Kasumi-1 (cell line): ENCODE results near the gene C19orf85.

Experiments
- DNase-seq, 2 experiments: peaks; one replicate each; lab custom pipeline; 2025; lab: John Stamatoyannopoulos, UW

C19orf85 gene

DNA sequence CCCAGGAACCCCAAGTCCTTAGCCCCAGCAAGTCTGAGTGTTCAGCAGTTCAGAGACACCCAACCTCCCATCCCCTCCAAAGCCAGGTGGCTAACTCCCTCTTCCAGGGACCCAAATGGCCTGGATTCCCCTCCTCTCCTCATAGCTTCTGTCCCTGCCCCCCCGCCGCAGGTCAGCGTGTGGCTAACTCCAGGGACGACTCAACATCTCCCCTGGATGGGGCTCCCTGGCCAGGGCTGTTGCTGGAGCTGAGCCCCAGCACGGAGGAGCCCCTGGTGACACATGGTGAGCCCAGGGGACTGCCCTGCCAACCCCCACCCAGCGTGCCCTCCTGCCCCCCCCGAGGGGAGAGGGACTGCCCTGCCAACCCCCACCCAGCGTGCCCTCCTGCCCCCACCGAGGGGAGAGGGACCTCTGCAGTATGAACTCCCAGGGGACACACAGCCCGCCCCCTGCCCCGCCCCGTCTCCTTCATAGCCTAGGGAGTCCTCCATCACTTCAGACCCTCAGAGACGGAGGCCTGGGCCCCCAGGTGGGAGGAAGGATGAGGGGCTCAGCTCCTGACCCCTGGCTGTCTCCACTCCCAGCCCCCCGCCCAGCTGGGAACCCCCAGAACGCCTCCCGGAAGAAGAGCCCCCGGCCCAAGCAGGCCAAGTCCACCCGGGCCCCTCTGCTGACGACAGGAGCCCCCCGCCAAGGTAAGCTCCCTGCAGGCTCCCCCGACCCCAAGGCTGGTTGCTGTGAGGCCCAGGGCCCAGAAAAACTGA is 25.3 kb upstream of the C19orf85 start:
- DNase-seq, result no peak

DNA sequence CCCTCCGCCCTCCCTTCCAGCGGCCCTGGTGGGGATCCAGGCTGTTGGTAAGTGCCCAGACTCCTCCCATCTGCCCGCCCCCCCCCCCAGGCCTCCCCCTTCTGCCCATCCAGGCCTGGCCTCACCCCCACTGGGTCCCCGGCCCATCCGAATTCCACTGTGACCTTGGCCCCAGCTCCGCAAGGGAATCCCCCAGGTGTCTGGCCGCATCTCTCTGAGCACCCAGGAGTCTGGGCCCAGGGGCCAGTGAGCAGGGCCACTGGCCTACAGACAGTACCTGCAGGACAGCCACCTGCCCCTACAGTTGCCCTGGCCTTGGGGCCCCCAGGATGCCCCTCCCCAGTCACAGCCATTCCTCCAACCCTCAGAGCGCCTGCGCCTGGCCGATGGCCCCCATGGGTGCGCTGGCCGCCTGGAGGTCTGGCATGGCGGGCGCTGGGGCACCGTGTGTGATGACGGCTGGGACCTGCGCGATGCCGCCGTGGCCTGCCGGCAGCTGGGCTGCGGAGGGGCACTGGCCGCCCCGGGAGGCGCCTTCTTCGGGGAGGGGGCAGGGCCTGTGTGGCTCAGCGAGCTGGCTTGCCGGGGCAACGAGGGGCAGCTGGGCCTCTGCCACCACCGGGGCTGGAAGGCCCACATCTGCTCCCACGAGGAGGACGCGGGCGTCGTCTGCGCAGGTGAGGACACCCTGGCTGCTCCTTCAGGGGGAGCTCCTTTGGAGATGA is 24.6 kb upstream of the C19orf85 start:
- no peak for DNase-seq

DNA sequence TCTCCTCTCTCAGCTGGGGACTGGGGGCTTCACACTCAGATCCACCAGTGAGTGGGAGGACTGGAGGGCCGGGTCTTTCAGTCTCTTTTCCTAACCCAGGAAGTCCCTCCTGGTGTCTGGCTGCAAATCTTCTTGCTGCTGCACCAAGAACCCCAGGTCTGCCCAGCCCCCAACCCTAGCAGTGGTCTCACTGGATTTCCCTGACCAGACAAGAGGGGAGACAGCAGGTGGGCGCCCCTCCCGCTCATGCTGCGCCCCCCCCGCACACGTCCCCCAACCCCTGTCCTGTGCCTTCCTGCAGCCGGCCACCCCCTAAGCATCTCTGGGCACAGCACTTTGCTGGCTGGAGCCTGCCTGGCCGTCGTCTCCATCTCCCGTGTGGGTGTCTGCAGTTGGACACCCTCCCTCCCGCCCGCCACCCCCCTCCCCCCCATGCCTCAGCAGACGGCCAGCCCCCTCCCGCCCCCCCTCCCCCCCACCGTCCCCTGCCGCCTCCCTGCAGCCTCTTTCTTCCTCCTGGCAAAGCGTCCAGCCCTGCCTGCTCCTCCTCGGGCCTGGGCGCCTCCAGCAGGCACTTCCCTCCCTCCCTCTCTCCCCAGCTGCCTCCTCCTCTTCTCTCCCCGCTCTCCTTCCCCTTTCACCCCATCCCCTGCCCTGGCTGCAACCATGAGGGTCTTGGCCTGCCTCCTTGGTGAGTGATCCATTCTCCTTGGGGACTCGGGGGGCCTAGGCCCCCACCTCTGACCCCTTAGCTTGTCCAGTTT is 23.6 kb upstream of the C19orf85 start, which contains the start of gene SSC5D:
SSC5D (plus strand) TSS at position 513 of the 764 bp plus-strand sequence; CDS start at position 667, 154 bp downstream.
- peak; percentile 36 to 45 for DNase-seq

DNA sequence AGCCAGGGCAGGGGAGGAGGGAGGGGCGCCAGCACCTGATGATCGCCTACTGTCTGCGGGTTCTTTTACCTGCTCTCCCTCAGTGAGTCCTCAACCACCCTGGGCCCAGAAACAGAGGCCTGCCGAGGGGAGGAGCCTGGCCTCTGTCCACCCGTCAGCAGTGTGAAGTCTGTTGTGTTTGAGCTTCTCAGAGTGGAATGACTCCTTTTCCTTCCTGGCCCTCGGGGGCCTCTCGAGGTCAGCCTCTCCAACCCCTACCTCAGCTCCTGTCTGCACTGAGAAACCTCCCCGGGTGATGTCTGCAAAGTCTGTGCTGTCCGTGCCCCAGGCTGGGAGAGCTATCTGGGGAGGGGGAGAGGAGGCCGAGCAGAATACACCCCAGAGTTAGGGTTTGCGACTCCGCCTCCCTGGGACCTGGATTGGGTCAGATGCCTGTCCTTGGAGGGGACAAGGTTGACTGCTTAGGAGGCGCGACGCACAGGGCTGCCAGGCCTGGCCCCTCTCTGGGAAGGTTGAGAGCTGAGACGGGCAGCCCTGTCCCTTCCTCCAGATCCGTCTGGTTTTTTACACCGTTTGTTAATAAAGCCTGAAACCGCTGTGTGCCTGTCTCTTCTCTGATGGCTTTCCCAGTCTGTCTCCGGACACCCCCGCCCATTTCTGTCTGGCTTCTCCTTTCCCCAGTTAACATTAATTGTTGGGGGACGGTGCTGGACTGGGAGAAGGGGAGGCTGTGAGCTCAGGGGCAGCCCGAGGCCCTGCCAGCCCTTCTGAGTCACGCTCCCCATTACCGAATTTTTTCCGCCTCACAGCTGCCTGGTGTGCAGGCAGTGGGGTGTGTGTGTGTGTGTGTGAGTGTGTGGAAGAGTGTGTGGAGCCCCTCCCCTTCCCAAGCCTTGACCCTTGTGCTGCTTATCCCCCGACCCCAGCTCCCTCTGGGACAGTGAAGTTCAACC is 22.7 kb upstream of the C19orf85 start:
- DNase-seq, result peak; percentile 30 to 32

DNA sequence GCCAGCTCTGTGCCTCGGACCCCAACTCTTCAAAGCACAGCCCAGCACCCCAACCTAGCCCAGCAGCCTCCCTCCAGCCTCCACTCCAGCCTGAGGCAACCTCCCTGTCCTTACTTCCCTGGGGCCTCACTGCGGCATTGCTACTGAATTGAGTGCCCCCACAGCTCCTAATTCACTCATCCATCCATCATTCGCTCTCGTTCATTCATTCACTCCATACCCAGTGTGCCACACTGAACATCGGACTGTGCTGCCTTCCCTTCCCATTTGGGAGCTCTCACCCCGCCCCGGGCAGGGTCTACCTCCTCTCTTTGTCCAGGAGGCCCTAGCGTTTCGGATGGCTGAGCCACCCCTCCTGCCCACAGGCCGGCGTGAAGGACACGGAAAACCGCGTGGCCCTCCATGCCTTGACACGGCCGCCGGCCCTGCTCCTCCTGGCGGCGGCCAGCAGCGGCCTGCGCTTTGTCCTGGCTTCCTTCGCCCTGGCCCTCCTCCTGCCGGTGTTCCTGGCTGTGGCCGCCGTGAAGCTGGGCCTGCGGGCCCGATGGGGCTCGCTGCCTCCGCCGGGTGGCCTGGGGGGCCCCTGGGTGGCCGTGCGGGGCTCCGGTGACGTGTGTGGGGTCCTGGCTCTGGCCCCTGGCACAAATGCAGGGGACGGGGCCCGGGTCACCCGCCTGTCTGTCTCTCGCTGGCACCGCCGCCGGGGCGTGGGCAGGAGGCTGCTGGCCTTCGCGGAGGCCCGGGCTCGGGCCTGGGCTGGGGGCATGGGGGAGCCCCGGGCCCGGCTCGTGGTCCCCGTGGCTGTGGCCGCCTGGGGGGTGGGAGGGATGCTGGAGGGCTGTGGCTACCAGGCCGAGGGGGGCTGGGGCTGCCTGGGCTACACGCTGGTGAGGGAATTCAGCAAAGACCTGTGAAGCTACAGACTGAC is 21.8 kb upstream of the C19orf85 start:
- DNase-seq, result no peak

DNA sequence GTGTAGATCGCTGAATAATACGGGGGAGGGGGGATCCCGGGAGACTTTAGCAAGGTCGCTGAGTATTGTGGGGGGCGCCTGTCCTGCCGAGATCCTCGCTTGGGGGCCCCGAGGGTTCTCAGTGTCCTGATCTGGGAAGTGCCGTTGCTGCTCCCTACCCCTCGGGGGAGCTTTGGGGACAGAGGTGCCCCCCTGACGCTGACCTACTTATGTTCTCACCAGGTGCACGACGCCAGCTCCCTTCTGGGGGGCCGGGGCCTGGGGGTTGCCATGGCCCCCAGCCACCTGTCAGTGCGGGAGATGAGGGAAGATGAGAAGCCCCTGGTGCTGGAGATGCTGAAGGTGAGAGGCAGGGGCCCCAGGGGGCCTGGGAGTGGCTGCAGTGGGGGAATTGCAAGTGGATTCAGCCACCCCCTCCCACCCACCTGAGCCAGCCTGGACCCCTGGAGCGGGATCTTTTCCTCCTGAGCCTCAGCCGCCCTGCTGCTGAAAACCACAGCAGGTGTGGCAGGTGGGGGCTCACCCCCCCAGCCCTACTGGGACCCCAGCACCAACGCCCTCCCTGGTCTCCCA is 21.0 kb upstream of the C19orf85 start:
- DNase-seq, result peak; percentile 4 to 30

DNA sequence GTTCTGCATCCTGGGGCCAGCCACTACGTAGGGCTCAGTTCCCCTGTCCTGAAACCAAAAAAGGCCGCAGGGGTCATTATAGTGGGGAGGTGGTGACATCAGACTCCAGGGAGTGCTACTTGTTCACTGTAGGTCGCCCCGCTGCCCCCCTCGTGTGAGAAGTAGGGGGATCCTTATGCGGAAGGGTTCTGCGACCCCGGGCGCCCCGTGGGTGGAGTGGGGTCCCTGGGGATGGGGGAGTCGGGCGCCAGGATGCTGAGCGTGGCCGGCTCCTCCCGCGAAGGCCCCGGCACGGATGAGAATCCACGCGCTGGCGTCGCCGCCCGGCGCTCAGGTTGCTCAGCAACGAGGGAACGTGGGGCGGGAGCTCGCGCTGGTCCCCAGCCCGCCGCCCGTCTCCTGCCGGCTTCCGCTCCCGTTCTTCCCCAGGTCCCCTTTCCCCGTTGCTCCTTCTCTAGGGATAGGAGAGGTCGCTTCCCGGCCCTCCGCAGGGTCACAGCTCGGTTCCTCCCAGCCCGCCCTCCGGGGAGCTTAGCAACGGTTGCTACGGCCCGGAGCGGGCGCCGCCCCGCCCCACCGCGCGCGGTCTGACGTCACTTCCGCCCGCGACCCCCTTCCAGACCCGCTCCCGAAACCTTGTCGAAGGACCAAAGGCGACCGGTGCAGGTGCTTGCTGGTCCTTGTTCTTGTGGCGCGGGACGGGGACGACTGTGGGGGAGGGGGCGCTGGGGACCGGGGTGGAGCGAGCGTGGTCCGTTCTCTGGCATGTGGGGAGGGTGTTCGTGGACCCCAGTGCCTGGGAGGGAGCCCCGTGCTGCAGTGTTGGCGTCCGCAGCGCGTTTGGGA is 20.3 kb upstream of the C19orf85 start, which contains the start of gene NAT14:
NAT14 (plus strand) TSS at position 596 of the 846 bp plus-strand sequence. CDS start 521 bp downstream, outside the sequence.
- peak; percentile 17 to 36 for DNase-seq

DNA sequence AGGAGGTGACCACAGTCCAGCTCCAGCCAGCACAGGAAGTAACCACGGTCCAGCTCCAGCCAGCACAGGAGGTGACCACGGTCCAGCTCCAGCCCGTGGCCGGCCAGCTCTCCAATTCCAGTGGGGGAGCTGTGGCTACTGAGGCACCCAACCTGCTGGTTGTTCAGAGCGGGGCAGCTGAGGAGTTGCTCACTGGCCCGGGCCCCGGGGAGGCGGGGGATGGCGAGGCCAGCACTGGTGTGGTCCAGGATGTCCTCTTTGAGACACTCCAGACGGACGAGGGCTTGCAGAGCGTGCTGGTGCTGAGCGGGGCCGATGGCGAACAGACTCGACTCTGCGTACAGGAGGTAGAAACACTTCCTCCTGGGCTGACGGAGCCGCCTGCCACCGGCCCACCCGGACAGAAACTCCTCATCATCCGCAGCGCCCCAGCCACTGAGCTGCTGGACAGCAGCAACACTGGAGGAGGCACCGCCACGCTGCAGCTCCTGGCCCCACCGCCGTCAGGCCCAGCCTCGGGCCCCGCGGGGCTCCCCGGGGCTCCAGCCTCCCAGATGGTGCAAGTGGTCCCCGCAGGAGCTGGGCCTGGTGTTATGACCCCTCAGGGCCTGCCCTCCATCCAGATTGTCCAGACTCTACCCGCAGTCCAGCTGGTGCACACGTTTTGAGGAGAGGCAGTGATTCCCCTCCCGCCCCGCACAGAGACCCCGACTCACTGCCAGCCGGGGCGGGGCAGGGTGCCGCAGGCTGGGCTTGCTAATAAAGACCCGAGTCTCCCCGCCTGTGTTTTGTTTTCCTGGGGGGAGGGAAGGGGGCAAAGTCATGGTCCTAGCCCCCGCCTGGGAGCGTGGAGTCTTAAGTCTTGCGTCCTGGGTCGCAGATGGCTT is 19.4 kb upstream of the C19orf85 start:
- no peak for DNase-seq

DNA sequence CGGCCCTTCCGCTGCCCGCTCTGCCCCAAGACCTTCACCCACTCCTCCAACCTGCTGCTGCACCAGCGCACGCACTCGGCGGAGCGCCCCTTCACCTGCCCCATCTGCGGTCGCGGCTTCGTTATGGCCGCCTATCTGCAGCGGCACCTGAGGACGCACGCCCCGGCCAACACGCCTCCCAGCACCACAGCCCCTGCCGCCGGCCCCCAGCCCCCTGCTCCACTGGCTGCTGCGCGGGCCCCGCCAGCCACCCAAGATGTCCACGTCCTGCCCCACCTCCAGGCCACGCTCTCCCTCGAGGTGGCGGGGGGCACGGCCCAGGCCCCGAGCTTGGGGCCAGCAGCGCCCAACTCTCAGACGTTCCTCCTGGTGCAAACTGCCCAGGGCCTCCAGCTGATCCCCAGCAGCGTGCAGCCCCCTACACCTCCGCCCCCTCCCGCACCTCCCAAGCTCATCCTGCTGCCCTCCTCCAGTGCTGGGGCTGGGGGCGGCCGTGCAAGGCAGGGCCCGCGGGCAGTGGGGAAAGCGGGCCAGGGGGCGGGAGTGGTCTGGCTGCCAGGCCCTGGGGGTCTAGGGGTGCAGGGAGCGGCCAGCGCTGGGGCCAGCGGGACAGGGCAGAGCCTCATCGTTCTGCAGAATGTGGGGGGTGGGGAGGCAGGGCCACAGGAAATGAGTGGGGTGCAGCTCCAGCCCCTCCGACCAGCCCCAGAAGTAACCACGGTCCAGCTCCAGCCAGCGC is 18.6 kb upstream of the C19orf85 start:
- DNase-seq, result no peak

DNA sequence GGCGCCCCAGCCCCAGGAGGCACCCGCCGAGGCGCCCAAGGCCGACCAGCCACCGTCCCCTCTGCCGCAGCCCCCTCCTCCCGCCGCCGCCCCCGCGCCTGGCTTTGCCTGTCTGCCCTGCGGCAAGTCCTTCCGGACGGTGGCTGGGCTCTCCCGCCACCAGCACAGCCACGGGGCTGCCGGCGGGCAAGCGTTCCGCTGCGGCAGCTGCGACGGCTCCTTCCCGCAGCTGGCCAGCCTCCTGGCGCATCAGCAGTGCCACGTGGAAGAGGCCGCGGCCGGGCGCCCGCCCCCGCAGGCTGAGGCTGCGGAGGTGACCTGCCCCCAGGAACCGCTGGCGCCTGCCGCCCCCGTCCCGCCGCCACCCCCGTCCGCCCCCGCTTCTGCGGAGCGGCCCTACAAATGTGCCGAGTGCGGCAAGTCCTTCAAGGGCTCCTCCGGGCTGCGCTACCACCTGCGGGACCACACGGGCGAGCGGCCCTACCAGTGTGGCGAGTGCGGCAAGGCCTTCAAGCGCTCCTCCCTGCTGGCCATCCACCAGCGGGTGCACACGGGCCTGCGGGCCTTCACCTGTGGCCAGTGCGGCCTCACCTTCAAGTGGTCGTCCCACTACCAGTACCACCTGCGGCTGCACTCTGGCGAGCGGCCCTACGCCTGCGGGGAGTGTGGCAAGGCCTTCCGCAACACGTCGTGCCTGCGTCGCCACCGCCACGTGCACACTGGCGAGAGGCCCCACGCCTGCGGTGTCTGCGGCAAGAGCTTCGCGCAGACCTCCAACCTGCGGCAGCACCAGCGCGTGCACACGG is 17.8 kb upstream of the C19orf85 start:
- no peak for DNase-seq

DNA sequence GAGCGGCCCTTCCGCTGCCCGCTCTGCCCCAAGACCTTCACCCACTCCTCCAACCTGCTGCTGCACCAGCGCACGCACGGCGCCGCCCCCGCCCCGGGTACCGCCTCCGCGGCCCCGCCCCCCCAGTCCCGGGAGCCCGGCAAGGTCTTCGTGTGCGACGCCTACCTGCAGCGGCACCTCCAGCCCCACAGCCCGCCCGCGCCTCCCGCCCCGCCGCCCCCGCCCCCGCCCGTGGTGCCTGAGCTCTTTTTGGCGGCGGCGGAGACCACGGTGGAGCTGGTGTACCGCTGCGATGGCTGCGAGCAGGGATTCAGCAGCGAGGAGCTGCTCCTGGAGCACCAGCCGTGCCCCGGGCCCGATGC is 17.2 kb upstream of the C19orf85 start:
- DNase-seq, result no peak

DNA sequence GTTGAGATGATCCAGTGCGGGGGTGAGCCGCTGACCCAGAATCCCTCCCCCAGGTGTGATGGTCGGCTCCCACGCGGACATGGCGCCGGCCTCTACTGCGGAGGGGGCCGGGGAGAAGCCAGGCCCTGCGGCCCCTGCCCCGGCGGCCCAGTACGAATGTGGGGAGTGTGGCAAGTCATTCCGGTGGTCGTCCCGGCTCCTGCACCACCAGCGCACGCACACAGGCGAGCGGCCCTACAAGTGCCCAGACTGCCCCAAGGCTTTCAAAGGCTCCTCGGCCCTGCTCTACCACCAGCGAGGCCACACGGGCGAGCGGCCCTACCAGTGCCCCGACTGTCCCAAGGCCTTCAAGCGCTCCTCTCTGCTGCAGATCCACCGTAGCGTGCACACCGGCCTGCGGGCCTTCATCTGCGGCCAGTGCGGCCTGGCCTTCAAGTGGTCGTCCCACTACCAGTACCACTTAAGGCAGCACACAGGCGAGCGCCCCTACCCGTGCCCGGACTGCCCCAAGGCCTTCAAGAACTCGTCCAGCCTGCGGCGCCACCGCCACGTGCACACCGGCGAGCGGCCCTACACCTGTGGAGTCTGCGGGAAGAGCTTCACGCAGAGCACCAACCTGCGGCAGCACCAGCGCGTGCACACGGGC is 16.7 kb upstream of the C19orf85 start:
- no peak for DNase-seq

DNA sequence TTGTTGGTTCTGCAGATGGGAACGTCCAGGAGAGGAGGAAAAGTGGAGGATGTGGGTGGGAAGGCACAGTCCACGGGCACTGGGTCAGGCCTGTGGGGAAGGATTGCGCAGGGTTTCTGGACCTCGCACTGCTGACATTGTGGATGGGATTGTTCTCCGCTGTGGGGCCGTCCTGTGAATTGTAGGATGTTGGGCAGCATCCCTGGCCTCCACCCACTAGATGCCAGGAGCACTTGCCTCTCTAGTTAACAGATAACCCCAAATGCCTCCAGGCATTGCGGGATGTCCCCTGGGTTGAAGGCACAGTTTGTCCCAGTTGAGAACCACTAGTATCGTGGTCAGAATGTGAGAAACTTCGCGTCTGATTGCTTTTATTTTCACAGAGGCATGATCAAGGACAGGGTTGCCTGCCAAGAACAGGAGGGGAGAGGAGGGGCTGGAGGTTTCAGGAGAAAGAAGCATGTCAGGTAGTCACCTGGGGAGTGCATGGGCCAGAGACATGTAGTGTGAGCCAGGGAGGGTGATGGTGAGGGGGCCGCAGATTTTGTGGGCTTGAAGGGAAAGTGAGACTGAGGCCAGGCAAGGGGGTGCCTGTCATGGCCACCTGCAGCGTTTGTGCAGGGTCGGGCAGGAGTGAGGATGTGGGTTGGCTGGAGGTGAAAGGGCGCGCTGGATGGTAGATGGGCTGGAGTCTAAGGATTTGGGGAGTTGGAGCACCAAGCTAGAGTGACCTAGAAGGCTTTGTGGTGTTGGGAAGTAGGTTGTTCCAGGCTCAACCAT is 15.1 kb upstream of the C19orf85 start:
- no peak for DNase-seq

DNA sequence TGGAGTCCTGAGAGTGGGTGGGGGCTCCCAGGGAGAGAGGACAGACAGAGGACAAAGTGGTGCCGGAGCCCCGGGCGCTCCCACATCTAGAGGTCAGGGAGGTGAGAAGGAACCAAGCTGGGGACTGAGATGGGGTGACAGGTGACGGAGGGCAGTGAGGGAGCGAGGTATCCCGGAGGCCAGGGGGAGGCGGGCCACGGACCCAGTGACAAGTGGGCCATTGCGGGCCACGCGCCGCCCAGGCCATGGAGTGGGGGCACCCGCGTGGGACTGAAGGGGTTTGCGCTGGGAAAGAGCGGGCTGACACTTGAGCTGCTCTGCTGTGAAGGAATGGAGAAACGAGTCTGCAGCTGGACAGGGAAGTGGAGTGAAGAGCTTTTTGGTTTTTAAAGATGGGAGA is 14.5 kb upstream of the C19orf85 start:
- DNase-seq, result no peak

DNA sequence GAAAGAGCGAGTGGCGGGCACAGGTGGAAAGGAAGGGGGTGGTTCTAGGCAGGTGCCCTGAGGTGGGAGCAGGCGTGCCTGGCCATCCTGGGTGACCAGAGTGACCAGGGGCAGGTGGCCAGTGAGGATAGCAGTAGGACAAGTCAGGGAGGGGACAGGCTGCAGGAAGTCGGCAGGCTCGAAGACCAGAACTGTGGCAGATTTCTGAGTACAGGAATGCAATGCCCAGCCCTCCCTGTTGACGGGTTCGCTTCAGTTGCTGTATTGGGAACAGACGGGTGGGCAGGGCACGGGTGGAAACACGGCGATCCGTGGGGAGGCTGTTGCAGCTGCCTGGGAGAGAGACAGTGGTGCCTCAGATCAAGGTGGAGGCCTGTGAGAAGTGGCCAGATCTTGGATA is 13.8 kb upstream of the C19orf85 start:
- no peak for DNase-seq
